HG03139 (cell line): ENCODE results near the gene EXOC6B.

Source experiments
- ATAC-seq: cut with Tn5 transposase; IDR thresholded peaks from one replicate; pipeline ENCODE4 v1.9.1; 2021; ENCODE audit not compliant: unreplicated experiment

EXOC6B gene

GRCh38 chr2:72150157-72150860 is 675.5 kb downstream of the EXOC6B start:
- peak; percentile 62 for ATAC-seq

- ATAC-seq = no peak
Observed at GRCh38 chr2:72149556-72150156, 676.2 kb downstream of the EXOC6B start.

- ATAC-seq = no peak
Observed at GRCh38 chr2:72148837-72149555, 676.8 kb downstream of the EXOC6B start.

GRCh38 chr2:72148003-72148836 is 677.6 kb downstream of the EXOC6B start:
- ATAC-seq = no peak

GRCh38 chr2:72147303-72147971 is 678.4 kb downstream of the EXOC6B start, which contains the start of gene CYP26B1:
TSS of gene CYP26B1 (minus strand) at chr2:72147862. CDS start at chr2:72147834, 28 bp downstream.
- ATAC-seq = no peak

GRCh38 chr2:72146347-72147302 is 679.2 kb downstream of the EXOC6B start:
- ATAC-seq = no peak

GRCh38 chr2:72145658-72146329 is 680.0 kb downstream of the EXOC6B start:
- ATAC-seq = no peak

GRCh38 chr2:72145289-72145657 is 680.6 kb downstream of the EXOC6B start:
- no peak for ATAC-seq

- ATAC-seq = no peak
Observed at GRCh38 chr2:72144632-72145288, 681.1 kb downstream of the EXOC6B start.

- ATAC-seq = no peak
Observed at GRCh38 chr2:72144274-72144631, 681.6 kb downstream of the EXOC6B start.

GRCh38 chr2:72143441-72144273 is 682.2 kb downstream of the EXOC6B start:
- ATAC-seq = no peak

- ATAC-seq = no peak
Observed at GRCh38 chr2:72142570-72143440, 683.0 kb downstream of the EXOC6B start.

GRCh38 chr2:72141881-72142451 is 683.9 kb downstream of the EXOC6B start:
- ATAC-seq = no peak

GRCh38 chr2:72141032-72141645 is 684.7 kb downstream of the EXOC6B start:
- ATAC-seq = no peak

- no peak for ATAC-seq
Observed at GRCh38 chr2:72140621-72140960, 685.2 kb downstream of the EXOC6B start.
